Measurements from ENCODE around the gene ASTN2.

ASTN2 gene

DNA sequence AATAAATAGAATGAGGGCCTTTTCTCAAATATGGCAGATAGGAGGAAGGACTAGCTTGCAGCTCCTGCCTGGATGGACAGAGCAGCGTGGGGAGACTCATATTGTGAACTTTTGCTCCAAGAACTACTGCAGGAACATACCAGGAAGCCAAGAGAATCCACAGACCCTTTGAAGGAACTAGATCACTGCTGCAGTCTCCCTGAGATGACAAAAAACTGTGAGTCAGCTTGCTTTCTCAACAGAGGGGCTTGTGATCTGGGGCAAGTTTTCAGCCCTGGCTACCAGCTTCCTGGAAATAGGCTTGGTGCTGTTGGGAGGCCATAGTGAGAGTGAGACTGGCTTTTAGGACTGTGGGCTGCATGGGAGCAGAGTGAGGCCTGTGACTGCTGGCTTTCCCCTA lies 898.4 kb downstream of the ASTN2 start:
- Histone ChIP-seq H3K9ac (ENCODE audit: low read depth, low read length, poor library complexity) (no peak overlapping the region), H2AFZ (ENCODE audit: low read length) (no peak overlapping the region), H3K27me3 (ENCODE audit: control insufficient read depth in 3 of 3, insufficient read depth in 3 of 3, low read depth in 1 of 3, low read length in 3 of 3) (no peaks in the 10 kb centered on the region), H3K79me1 (ENCODE audit: low read depth, low read length) (no peaks in the 10 kb centered on the region), H3K4ac (ENCODE audit: low read length) (no peak overlapping the region), H3K4me3 (ENCODE audit: low read length in 2 of 2) (no peak overlapping the region), H3K9me3 (replicated peaks in 1 of 2; ENCODE audit: control insufficient read depth in 2 of 2, insufficient read depth in 1 of 2, low read depth in 1 of 2, low read length in 2 of 2) (peaks cover 5 to 27% of the 10 kb centered on the region in 2 donors), H2AK5ac (ENCODE audit: low read depth, low read length) (no peak overlapping the region), H2BK120ac (ENCODE audit: low read depth, low read length) (no peak overlapping the region), H2BK12ac (ENCODE audit: low read length) (no peak overlapping the region), H4K91ac (ENCODE audit: low read depth, low read length, poor library complexity) (no peak overlapping the region), H3K36me3 (replicated peaks in 1 of 2; ENCODE audit: control insufficient read depth in 2 of 2, insufficient read depth in 2 of 2, low read length in 2 of 2) (no peaks in the 10 kb centered on the region), H3K4me1 (ENCODE audit: control insufficient read depth in 2 of 2, insufficient read depth in 1 of 2, low read depth in 1 of 2, low read length in 2 of 2) (no peaks in the 10 kb centered on the region), H3K4me2 (ENCODE audit: insufficient read depth, low read length, poor library complexity, severe bottlenecking) (no peak overlapping the region), H3K27ac (replicated peaks; ENCODE audit: low read length) (no peak overlapping the region), H3K18ac (ENCODE audit: low read length) (no peak overlapping the region), H2BK15ac (ENCODE audit: low read length) (no peak overlapping the region), H2BK5ac (ENCODE audit: low read length) (no peak overlapping the region), H3K14ac (ENCODE audit: low read length) (no peak overlapping the region), H4K8ac (ENCODE audit: low read depth, low read length) (no peak overlapping the region), H3K23ac (ENCODE audit: low read depth, low read length, poor library complexity) (no peak overlapping the region)
- no peak for DNase-seq (ENCODE audit: low spot score)
- no CpG with 5 or more reads among the region's 1 CpG for WGBS, 2 donors (ENCODE audit: extremely low coverage in 2 of 2, insufficient read length in 2 of 2, insufficient replicate concordance in 1 of 2)

- H2BK5ac ChIP-seq (ENCODE audit: low read length): no peak overlapping the region
- H3K4me3 ChIP-seq (ENCODE audit: low read length in 2 of 2): no peak overlapping the region
- no peak overlapping the region for H3K9ac ChIP-seq (ENCODE audit: low read depth, low read length, poor library complexity)
- DNase-seq (ENCODE audit: low spot score): no peak
- no peaks in the 10 kb centered on the region for H3K36me3 ChIP-seq (replicated peaks in 1 of 2; ENCODE audit: control insufficient read depth in 2 of 2, insufficient read depth in 2 of 2, low read length in 2 of 2)
- no peak overlapping the region for H3K14ac ChIP-seq (ENCODE audit: low read length)
- H3K27me3 ChIP-seq (ENCODE audit: control insufficient read depth in 3 of 3, insufficient read depth in 3 of 3, low read depth in 1 of 3, low read length in 3 of 3): no peaks in the 10 kb centered on the region
- no peak overlapping the region for H2BK12ac ChIP-seq (ENCODE audit: low read length)
- H2BK120ac ChIP-seq (ENCODE audit: low read depth, low read length): no peak overlapping the region
- H3K9me3 ChIP-seq (replicated peaks in 1 of 2; ENCODE audit: control insufficient read depth in 2 of 2, insufficient read depth in 1 of 2, low read depth in 1 of 2, low read length in 2 of 2): peaks cover 5 to 20% of the 10 kb centered on the region in 2 donors
- H3K4ac ChIP-seq (ENCODE audit: low read length): no peak overlapping the region
- no peak overlapping the region for H2AK5ac ChIP-seq (ENCODE audit: low read depth, low read length)
- H3K79me1 ChIP-seq (ENCODE audit: low read depth, low read length): no peaks in the 10 kb centered on the region
- no peak overlapping the region for H2BK15ac ChIP-seq (ENCODE audit: low read length)
- H3K4me1 ChIP-seq (ENCODE audit: control insufficient read depth in 2 of 2, insufficient read depth in 1 of 2, low read depth in 1 of 2, low read length in 2 of 2): no peaks in the 10 kb centered on the region
- H2AFZ ChIP-seq (ENCODE audit: low read length): no peak overlapping the region
- no peak overlapping the region for H3K18ac ChIP-seq (ENCODE audit: low read length)
- no peak overlapping the region for H3K23ac ChIP-seq (ENCODE audit: low read depth, low read length, poor library complexity)
- no peak overlapping the region for H3K4me2 ChIP-seq (ENCODE audit: insufficient read depth, low read length, poor library complexity, severe bottlenecking)
- H4K8ac ChIP-seq (ENCODE audit: low read depth, low read length): no peak overlapping the region
- H3K27ac ChIP-seq (replicated peaks; ENCODE audit: low read length): no peak overlapping the region
- H4K91ac ChIP-seq (ENCODE audit: low read depth, low read length, poor library complexity): no peak overlapping the region
Measured at GRCh38 chr9:116515541-116515940, 899.3 kb downstream of the ASTN2 start.

DNA sequence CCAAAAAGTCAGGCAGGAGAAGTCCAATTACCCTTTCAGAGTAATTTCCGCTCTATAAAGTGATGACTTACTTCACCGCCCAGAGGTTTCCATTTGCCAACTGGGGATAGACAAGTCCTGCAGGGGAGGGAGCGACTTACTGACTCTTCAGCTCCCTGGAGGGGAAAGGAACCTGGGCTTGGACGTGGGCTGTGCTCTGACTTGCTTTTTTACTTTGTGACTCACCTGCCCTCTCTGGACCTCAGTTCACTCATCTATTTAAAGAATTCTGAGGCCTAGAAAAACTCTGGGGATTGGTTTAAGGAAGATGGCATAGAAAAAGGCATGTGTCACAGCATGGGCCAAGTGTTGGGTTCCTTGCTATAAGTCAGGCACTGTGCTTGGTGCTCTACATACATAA lies 908.2 kb downstream of the ASTN2 start:
- DNase-seq (ENCODE audit: low spot score): no peak
- Histone ChIP-seq H3K27ac (replicated peaks; ENCODE audit: low read length) (no peak overlapping the region), H3K23ac (ENCODE audit: low read depth, low read length, poor library complexity) (no peak overlapping the region), H3K79me1 (ENCODE audit: low read depth, low read length) (no peaks in the 10 kb centered on the region), H3K36me3 (replicated peaks in 1 of 2; ENCODE audit: control insufficient read depth in 2 of 2, insufficient read depth in 2 of 2, low read length in 2 of 2) (no peaks in the 10 kb centered on the region), H3K4ac (ENCODE audit: low read length) (no peak overlapping the region), H4K8ac (ENCODE audit: low read depth, low read length) (no peak overlapping the region), H2BK15ac (ENCODE audit: low read length) (no peak overlapping the region), H3K4me3 (ENCODE audit: low read length in 2 of 2) (no peak overlapping the region), H3K4me1 (ENCODE audit: control insufficient read depth in 2 of 2, insufficient read depth in 1 of 2, low read depth in 1 of 2, low read length in 2 of 2) (no peaks in the 10 kb centered on the region), H2BK120ac (ENCODE audit: low read depth, low read length) (no peak overlapping the region), H2AK5ac (ENCODE audit: low read depth, low read length) (no peak overlapping the region), H3K27me3 (ENCODE audit: control insufficient read depth in 3 of 3, insufficient read depth in 3 of 3, low read depth in 1 of 3, low read length in 3 of 3) (no peaks in the 10 kb centered on the region), H2AFZ (ENCODE audit: low read length) (no peak overlapping the region), H4K91ac (ENCODE audit: low read depth, low read length, poor library complexity) (no peak overlapping the region), H3K14ac (ENCODE audit: low read length) (no peak overlapping the region), H2BK5ac (ENCODE audit: low read length) (no peak overlapping the region), H3K9ac (ENCODE audit: low read depth, low read length, poor library complexity) (no peak overlapping the region), H3K9me3 (replicated peaks in 1 of 2; ENCODE audit: control insufficient read depth in 2 of 2, insufficient read depth in 1 of 2, low read depth in 1 of 2, low read length in 2 of 2) (no peaks in the 10 kb centered on the region), H3K4me2 (ENCODE audit: insufficient read depth, low read length, poor library complexity, severe bottlenecking) (no peak overlapping the region), H2BK12ac (ENCODE audit: low read length) (no peak overlapping the region), H3K18ac (ENCODE audit: low read length) (no peak overlapping the region)
- no CpG with 5 or more reads among the region's 4 CpGs for WGBS, 2 donors (ENCODE audit: extremely low coverage in 2 of 2, insufficient read length in 2 of 2, insufficient replicate concordance in 1 of 2)

- H3K23ac ChIP-seq (ENCODE audit: low read depth, low read length, poor library complexity): no peak overlapping the region
- H4K8ac ChIP-seq (ENCODE audit: low read depth, low read length): no peak overlapping the region
- H3K27ac ChIP-seq (replicated peaks; ENCODE audit: low read length): no peak overlapping the region
- no peaks in the 10 kb centered on the region for H3K9me3 ChIP-seq (replicated peaks in 1 of 2; ENCODE audit: control insufficient read depth in 2 of 2, insufficient read depth in 1 of 2, low read depth in 1 of 2, low read length in 2 of 2)
- H2AFZ ChIP-seq (ENCODE audit: low read length): no peak overlapping the region
- no peak overlapping the region for H2BK12ac ChIP-seq (ENCODE audit: low read length)
- H3K4ac ChIP-seq (ENCODE audit: low read length): no peak overlapping the region
- peaks cover 1 to 2% of the 10 kb centered on the region in 2 donors for H3K4me1 ChIP-seq (ENCODE audit: control insufficient read depth in 2 of 2, insufficient read depth in 1 of 2, low read depth in 1 of 2, low read length in 2 of 2)
- H2BK5ac ChIP-seq (ENCODE audit: low read length): no peak overlapping the region
- DNase-seq (ENCODE audit: low spot score): no peak
- no peak overlapping the region for H3K9ac ChIP-seq (ENCODE audit: low read depth, low read length, poor library complexity)
- no peak overlapping the region for H2BK120ac ChIP-seq (ENCODE audit: low read depth, low read length)
- no peak overlapping the region for H3K4me2 ChIP-seq (ENCODE audit: insufficient read depth, low read length, poor library complexity, severe bottlenecking)
- H3K36me3 ChIP-seq (replicated peaks in 1 of 2; ENCODE audit: control insufficient read depth in 2 of 2, insufficient read depth in 2 of 2, low read length in 2 of 2): no peaks in the 10 kb centered on the region
- H4K91ac ChIP-seq (ENCODE audit: low read depth, low read length, poor library complexity): no peak overlapping the region
- no CpG with 5 or more reads among the region's 5 CpGs for WGBS, 2 donors (ENCODE audit: extremely low coverage in 2 of 2, insufficient read length in 2 of 2, insufficient replicate concordance in 1 of 2)
- H2BK15ac ChIP-seq (ENCODE audit: low read length): no peak overlapping the region
- H3K14ac ChIP-seq (ENCODE audit: low read length): no peak overlapping the region
- H3K4me3 ChIP-seq (ENCODE audit: low read length in 2 of 2): no peak overlapping the region
- no peaks in the 10 kb centered on the region for H3K27me3 ChIP-seq (ENCODE audit: control insufficient read depth in 3 of 3, insufficient read depth in 3 of 3, low read depth in 1 of 3, low read length in 3 of 3)
- no peaks in the 10 kb centered on the region for H3K79me1 ChIP-seq (ENCODE audit: low read depth, low read length)
- no peak overlapping the region for H3K18ac ChIP-seq (ENCODE audit: low read length)
- no peak overlapping the region for H2AK5ac ChIP-seq (ENCODE audit: low read depth, low read length)
Measured at GRCh38 chr9:116504893-116505480, 909.9 kb downstream of the ASTN2 start.
